ENCODE measurements around the gene CATSPER4.

Gene CATSPER4

DNA sequence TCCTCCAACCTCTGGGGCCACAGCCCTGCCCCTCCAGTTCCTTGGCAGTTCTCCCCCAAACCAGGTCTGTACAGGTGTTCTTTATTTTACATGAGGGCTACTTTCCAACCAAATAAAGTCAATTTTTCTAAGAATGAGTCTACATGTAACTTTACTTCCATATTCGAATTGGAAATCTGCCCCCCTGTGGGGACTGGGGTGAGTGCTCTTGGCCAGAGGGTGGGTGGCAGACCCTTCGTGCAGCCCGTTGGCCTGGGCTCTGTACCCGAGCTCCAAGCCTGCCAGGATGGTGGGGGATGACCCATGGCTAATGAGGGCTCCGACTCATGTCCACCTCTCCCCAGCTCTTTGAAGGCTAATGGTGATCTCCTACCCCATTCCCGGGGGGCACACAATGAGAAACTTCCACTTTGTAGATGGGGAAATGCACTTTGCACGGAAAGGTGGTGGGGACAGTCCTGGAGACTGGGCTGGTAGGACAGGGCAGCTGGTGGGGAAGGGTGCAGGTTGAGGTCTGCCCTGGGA is 589 bp upstream of the CATSPER4 start:
- ChIA-PET POLR2A (interaction anchor here (0.6 to 2.7 kb wide), 4 partner anchors 15 to 60 kb away, joined by 3 to 16 read pairs (median 4); partner anchors contain the start of gene CEP85), CTCF (interaction anchor here (0.5 to 4.1 kb wide), 24 partner anchors 11 to 1458 kb away, joined by 3 to 32 read pairs (median 4); partner anchors contain the start of genes CD52, CEP85, SH3BGRL3 and ZNF593)
- Histone ChIP-seq H3K36me3 (ENCODE audit: control insufficient read depth in 2 of 2, insufficient read depth in 1 of 2, low read length in 2 of 2) (no peaks in the 10 kb centered on the region), H3K9me3 (ENCODE audit: control insufficient read depth, insufficient read depth, low read depth, low read length) (no peaks in the 10 kb centered on the region), H3K27ac (ENCODE audit: extremely low read depth, low read depth, low read length) (no peak overlapping the region), H3K4me3 (ENCODE audit: low read depth, low read length) (no peak overlapping the region), H3K4me1 (ENCODE audit: control insufficient read depth, insufficient read depth, low read length) (no peaks in the 10 kb centered on the region)
- no peak for TF ChIP-seq ZNF324 (tag by site-specific recombination; IDR thresholded peaks at IDR 0.05)
- TF ChIP-seq, protein P1, sequence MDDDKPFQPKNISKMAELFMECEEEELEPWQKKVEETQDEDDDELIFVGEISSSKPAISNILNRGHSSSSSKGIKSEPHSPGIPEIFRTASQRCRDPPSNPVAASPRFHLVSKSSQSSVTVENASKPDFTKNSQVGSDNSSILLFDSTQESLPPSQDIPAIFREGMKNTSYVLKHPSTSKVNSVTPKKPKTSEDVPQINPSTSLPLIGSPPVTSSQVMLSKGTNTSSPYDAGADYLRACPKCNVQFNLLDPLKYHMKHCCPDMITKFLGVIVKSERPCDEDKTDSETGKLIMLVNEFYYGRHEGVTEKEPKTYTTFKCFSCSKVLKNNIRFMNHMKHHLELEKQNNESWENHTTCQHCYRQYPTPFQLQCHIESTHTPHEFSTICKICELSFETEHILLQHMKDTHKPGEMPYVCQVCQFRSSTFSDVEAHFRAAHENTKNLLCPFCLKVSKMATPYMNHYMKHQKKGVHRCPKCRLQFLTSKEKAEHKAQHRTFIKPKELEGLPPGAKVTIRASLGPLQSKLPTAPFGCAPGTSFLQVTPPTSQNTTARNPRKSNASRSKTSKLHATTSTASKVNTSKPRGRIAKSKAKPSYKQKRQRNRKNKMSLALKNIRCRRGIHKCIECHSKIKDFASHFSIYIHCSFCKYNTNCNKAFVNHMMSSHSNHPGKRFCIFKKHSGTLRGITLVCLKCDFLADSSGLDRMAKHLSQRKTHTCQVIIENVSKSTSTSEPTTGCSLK (tag by site-specific recombination; IDR thresholded peaks at IDR 0.05): no peak
- TF ChIP-seq, protein P2, sequence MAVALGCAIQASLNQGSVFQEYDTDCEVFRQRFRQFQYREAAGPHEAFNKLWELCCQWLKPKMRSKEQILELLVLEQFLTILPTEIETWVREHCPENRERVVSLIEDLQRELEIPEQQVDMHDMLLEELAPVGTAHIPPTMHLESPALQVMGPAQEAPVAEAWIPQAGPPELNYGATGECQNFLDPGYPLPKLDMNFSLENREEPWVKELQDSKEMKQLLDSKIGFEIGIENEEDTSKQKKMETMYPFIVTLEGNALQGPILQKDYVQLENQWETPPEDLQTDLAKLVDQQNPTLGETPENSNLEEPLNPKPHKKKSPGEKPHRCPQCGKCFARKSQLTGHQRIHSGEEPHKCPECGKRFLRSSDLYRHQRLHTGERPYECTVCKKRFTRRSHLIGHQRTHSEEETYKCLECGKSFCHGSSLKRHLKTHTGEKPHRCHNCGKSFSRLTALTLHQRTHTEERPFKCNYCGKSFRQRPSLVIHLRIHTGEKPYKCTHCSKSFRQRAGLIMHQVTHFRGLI (tag by site-specific recombination; IDR thresholded peaks at IDR 0.05): 0 out of 2 replicates have a peak, but pooled peaks have one; percentile 43

DNA sequence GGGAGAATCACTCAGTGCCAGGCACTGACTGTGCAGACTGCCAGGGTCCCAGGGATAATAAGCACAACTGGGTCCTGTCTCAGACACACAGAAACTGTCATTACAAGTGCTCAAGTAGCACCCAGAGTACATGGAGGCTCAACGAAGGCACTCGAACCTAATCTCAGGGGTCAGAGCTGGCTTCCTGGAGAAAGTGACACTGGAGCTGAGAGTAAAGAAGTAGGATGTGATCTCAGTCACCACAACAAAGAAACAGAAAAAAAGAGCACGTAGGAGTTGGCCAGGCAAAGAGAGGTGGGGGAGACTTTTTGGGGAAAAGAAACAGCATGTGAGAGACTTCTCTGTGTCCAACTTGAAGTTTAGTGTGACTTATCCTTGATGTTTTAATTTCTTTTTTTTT is 1.3 kb downstream of the CATSPER4 start:
- TF ChIP-seq, protein P1 (tag by site-specific recombination; IDR thresholded peaks at IDR 0.05): no peak
- POLR2A ChIA-PET: no interaction called here
- CTCF ChIA-PET: interaction anchor here (0.6 to 4.1 kb wide), 3 partner anchors 43 to 152 kb away, joined by 3 to 32 read pairs (median 5); partner anchors contain the start of gene CEP85

DNA sequence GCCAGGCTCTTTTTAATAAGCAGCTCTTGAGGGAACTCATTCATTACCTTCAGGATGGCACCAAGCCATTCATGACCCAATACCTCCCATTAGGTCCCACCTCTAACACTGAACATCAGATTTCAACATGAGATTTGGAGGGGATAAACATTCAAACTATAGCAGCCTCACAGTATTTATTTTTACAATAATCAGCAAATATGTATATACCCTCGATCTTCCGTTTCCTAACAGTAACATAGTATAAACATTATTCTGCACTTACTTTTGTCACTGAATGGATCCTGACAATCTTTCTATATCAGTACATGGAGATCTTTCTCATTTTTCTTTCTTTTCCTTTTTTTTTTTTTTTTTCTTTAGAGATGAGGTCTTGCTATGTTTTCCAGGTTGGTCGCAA is 5.4 kb downstream of the CATSPER4 start:
- Histone ChIP-seq H3K9me3 (ENCODE audit: control insufficient read depth, insufficient read depth, low read depth, low read length) (no peaks in the 10 kb centered on the region), H3K27ac (ENCODE audit: extremely low read depth, low read depth, low read length) (no peak overlapping the region), H3K4me3 (ENCODE audit: low read depth, low read length) (no peak overlapping the region), H3K4me1 (ENCODE audit: control insufficient read depth, insufficient read depth, low read length) (no peaks in the 10 kb centered on the region), H3K36me3 (ENCODE audit: control insufficient read depth in 2 of 2, insufficient read depth in 1 of 2, low read length in 2 of 2) (no peaks in the 10 kb centered on the region)
- ChIA-PET POLR2A (no interaction called here), CTCF (no interaction called here)
- no peak for TF ChIP-seq ZNF211 (tag by site-specific recombination; IDR thresholded peaks at IDR 0.05; ENCODE audit: low read depth)
- no peak for TF ChIP-seq SALL2 (tag by site-specific recombination; IDR thresholded peaks at IDR 0.05; ENCODE audit: borderline replicate concordance)
- TF ChIP-seq MEIS1 (CRISPR knock-in tag; IDR thresholded peaks at IDR 0.05; ENCODE audit: borderline replicate concordance): no peak
- TF ChIP-seq ZNF112 (tag by site-specific recombination; IDR thresholded peaks at IDR 0.05): no peak
- TF ChIP-seq, protein P3, sequence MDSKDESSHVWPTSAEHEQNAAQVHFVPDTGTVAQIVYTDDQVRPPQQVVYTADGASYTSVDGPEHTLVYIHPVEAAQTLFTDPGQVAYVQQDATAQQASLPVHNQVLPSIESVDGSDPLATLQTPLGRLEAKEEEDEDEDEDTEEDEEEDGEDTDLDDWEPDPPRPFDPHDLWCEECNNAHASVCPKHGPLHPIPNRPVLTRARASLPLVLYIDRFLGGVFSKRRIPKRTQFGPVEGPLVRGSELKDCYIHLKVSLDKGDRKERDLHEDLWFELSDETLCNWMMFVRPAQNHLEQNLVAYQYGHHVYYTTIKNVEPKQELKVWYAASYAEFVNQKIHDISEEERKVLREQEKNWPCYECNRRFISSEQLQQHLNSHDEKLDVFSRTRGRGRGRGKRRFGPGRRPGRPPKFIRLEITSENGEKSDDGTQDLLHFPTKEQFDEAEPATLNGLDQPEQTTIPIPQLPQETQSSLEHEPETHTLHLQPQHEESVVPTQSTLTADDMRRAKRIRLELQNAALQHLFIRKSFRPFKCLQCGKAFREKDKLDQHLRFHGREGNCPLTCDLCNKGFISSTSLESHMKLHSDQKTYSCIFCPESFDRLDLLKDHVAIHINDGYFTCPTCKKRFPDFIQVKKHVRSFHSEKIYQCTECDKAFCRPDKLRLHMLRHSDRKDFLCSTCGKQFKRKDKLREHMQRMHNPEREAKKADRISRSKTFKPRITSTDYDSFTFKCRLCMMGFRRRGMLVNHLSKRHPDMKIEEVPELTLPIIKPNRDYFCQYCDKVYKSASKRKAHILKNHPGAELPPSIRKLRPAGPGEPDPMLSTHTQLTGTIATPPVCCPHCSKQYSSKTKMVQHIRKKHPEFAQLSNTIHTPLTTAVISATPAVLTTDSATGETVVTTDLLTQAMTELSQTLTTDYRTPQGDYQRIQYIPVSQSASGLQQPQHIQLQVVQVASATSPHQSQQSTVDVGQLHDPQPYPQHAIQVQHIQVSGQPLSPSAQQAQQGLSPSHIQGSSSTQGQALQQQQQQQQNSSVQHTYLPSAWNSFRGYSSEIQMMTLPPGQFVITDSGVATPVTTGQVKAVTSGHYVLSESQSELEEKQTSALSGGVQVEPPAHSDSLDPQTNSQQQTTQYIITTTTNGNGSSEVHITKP (tag by site-specific recombination; IDR thresholded peaks at IDR 0.05): no peak
- TF ChIP-seq ZNF558 (tag by site-specific recombination; IDR thresholded peaks at IDR 0.05): no peak
- TF ChIP-seq, protein P4, sequence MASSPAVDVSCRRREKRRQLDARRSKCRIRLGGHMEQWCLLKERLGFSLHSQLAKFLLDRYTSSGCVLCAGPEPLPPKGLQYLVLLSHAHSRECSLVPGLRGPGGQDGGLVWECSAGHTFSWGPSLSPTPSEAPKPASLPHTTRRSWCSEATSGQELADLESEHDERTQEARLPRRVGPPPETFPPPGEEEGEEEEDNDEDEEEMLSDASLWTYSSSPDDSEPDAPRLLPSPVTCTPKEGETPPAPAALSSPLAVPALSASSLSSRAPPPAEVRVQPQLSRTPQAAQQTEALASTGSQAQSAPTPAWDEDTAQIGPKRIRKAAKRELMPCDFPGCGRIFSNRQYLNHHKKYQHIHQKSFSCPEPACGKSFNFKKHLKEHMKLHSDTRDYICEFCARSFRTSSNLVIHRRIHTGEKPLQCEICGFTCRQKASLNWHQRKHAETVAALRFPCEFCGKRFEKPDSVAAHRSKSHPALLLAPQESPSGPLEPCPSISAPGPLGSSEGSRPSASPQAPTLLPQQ (tag by site-specific recombination; IDR thresholded peaks at IDR 0.05): no peak
- TF ChIP-seq ZNF350 (tag by site-specific recombination; IDR thresholded peaks at IDR 0.05): no peak
- no peak for TF ChIP-seq ZBTB20 (tag by site-specific recombination; IDR thresholded peaks at IDR 0.05)
- no peak for TF ChIP-seq KLF8 (tag by site-specific recombination; IDR thresholded peaks at IDR 0.05)
- TF ChIP-seq ZNF76 (tag by site-specific recombination; IDR thresholded peaks at IDR 0.05; ENCODE audit: borderline replicate concordance, low read depth): no peak
- no peak for TF ChIP-seq ZSCAN16 (tag by site-specific recombination; IDR thresholded peaks at IDR 0.05)

More for the DNA sequence above, 1.3 kb downstream of the CATSPER4 start:
- Histone ChIP-seq H3K36me3 (ENCODE audit: control insufficient read depth in 2 of 2, insufficient read depth in 1 of 2, low read length in 2 of 2) (no peaks in the 10 kb centered on the region), H3K4me3 (ENCODE audit: low read depth, low read length) (no peak overlapping the region), H3K27ac (ENCODE audit: extremely low read depth, low read depth, low read length) (no peak overlapping the region), H3K4me1 (ENCODE audit: control insufficient read depth, insufficient read depth, low read length) (no peaks in the 10 kb centered on the region), H3K9me3 (ENCODE audit: control insufficient read depth, insufficient read depth, low read depth, low read length) (no peaks in the 10 kb centered on the region)

All from HEK293 (cell line).